ENCODE data around the gene CABP1. TPM values are rescaled to one million over a fixed set of nuclear protein-coding genes. Genes with fewer than 3 reads are reported as not detected.
"Not testable (repeated sequence)": the region's sequence is repeated elsewhere in the genome, so short reads cannot be mapped to it uniquely, and the experiment has no call there.

CABP1 gene
- total RNA-seq, 1 donor from 2014 or later: not detected

DNA sequence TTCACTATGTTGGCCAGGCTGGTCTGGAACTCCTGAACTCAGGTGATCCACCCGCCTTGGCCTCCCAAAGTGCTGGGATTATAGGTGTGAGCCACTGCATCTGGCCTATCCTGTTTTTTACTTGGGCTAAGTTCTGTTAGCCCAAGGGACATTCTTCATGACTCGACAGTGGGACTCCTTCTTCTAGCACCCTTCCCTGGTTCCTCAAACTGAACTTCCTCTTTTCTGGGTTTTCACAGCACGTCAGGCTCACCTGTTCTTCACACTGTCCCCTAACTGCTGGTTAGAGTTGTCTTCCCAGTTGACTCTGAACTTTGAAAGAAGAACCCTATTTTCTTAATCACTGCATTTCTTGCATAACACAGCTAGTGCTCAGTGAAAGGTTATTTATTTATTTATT lies 22.5 kb downstream of the CABP1 start:
- H3K36me3 Mint-ChIP-seq (ENCODE audit: low read depth): no peaks in the 10 kb centered on the region
- intact Hi-C loops (cut with micrococcal nuclease): no loop called here
- H3K4me3 Mint-ChIP-seq: no peak overlapping the region
- no peak overlapping the region for H3K27ac Mint-ChIP-seq
- DNase-seq (ENCODE audit: low spot score): no peak
- no peaks in the 10 kb centered on the region for H3K9me3 Mint-ChIP-seq
- H3K27me3 Mint-ChIP-seq (ENCODE audit: insufficient read depth): peaks cover 5% of the 10 kb centered on the region
- no peaks in the 10 kb centered on the region for H3K4me1 Mint-ChIP-seq (ENCODE audit: low read depth)

DNA sequence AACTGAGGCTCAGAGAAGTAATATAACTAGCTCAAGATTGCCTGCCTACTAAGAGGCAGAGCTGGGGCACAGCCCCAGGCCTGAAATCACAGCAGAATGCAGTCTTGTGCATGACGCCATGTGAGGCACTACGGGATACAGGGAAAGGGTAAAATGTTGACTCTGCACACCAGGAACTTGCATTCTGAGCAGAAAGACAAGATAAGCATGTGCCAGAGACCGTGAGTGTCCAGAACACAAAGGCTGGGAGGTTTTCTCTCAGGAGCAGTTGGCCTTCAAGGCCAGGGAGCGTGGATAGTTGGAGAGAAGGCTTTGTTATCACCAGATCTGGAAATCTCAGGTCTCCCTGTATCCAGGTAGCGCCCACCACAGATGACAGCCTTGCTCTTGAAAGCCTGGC lies 23.3 kb downstream of the CABP1 start:
- intact Hi-C loops (cut with micrococcal nuclease): no loop called here
- no peaks in the 10 kb centered on the region for H3K36me3 Mint-ChIP-seq (ENCODE audit: low read depth)
- no peak overlapping the region for H3K4me3 Mint-ChIP-seq
- H3K4me1 Mint-ChIP-seq (ENCODE audit: low read depth): no peaks in the 10 kb centered on the region
- no peak for DNase-seq (ENCODE audit: low spot score)
- H3K27me3 Mint-ChIP-seq (ENCODE audit: insufficient read depth): peaks cover 7% of the 10 kb centered on the region
- H3K9me3 Mint-ChIP-seq: no peaks in the 10 kb centered on the region
- no peak overlapping the region for H3K27ac Mint-ChIP-seq

DNA sequence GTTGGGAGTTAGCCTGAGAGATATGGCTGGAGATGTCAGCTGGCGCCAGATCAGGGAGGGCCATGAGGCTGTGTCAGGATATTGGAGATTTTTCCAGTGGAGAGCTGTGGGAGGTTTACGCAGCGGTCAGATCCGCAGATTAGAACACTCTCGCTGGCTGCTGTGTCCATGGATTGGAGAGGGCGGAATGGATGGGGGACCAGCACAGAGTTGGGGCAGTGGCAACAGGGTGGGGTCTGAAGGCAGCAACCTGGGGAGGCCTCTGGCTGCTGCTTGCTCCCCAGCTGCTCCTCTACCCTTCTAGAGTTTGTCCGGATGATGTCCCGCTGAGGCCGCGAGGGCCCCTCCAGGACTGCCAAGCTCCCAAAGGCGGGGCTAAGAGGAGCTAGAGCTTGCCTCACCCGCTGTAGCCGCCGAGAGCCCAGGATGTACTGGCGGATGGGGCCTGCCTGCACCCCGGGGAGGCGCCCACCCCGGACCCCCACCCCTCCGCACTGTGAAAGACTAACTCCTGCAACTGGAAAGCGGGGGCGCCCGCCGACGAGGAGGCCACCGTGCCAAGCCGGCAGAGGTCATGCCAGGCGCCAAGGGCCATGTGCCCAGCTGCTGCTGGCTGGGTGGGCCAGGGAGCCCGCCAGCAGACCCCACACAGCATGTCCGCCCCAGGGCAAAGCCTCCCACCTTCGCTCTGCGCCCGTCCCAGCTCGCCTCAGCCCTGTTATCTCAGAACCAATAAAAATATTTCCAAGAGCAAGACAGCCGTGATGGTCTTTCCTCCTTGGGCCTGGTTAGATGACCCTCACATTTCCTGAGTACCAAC lies 26.4 kb downstream of the CABP1 start:
- Mint-ChIP-seq H3K27ac (no peak overlapping the region), H3K36me3 (ENCODE audit: low read depth) (no peaks in the 10 kb centered on the region), H3K27me3 (ENCODE audit: insufficient read depth) (peaks cover 11% of the 10 kb centered on the region), H3K9me3 (no peaks in the 10 kb centered on the region), H3K4me3 (no peak overlapping the region), H3K4me1 (ENCODE audit: low read depth) (no peaks in the 10 kb centered on the region)
- DNase-seq (ENCODE audit: low spot score): no peak
- intact Hi-C loops (cut with micrococcal nuclease): no loop called here

DNA sequence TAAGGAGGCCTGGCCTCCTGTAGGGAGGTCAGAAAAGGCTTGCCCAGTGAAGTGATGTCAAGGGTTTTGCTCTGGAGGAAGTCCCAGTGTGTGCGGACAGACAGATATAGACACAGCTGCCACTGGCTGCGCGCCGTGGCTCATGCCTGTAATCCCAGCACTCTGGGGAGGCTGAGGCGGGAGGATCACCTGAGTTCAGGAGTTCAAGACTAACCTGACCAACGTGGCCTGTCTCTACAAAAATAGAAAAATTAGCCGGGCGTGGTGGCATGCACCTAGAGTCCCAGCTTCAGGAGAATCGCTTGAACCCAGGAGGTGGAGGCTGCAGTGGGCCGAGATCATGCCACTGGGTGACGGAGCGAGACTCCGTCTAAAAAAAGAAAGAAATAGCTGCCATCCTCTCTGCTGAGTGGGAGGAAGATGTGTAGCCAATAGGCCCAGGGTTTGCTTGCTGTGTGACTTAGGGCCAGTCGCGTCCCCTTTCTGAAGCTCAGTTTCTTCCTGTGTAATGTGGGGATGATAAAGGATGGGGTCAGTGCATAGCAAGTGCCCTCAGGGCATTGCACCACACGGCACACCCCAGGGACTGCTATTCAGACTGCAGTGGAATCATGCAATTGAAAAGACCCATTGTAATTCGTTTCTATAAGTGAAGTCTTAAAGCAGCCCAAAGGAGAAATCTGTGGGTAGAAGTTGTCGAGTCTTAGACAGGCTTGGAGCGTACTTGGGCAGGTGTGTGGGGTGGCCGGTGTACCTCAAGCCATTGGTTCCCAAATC lies 27.9 kb downstream of the CABP1 start:
- Mint-ChIP-seq H3K4me3 (no peak overlapping the region), H3K27ac (no peak overlapping the region), H3K4me1 (ENCODE audit: low read depth) (no peaks in the 10 kb centered on the region), H3K27me3 (ENCODE audit: insufficient read depth) (peaks cover 13% of the 10 kb centered on the region), H3K9me3 (no peaks in the 10 kb centered on the region), H3K36me3 (ENCODE audit: low read depth) (no peaks in the 10 kb centered on the region)
- intact Hi-C loops (cut with micrococcal nuclease): no loop called here
- no peak for DNase-seq (ENCODE audit: low spot score)

DNA sequence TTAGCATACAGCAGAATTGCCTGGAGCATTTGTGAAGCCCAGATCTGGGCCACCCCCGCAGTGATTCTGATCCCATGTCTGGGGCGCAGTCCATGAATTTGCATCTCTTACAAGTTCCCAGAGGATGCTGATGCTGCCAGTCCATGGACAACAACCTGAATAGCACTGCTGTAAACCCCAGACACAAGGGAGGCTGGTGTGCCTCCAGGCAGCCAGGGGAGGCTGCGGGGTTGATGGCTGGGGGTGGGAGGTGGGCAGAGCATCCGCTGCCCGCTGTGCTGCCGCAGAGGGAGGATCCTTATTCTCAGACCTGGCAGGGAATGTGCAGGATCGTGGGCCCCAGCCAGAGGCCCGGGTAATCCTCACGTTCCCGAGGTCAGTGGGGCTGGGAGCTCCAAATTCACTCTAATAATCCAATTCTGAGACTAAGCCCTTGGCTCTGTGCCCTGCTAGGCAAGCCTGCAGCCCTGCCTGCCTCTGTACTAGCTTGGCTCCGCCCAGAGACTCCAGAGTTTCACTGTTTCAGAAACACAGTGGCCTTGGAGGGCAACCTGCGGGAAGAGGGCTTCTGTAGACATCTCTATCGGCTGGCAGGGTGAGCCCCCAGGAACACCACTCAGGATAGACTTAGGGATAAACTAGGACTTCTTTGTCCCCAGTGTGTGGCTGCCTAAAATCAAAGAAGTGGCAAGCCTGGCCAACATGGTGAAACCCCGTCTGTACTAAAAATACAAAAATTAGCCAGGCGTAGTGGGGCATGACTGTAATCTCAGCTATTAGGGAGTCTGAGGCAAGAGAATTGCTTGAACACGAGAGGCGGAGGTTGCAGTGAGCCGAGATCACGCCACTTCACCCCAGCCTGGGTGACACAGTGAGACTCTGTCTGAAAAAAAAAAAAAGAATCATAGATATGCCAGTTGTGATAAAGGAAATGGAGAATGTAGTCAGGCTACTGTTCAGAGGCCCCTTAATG lies 28.7 kb downstream of the CABP1 start:
- Mint-ChIP-seq H3K9me3 (no peaks in the 10 kb centered on the region), H3K4me1 (ENCODE audit: low read depth) (no peaks in the 10 kb centered on the region), H3K36me3 (ENCODE audit: low read depth) (no peaks in the 10 kb centered on the region), H3K4me3 (no peak overlapping the region), H3K27me3 (ENCODE audit: insufficient read depth) (peaks cover 13% of the 10 kb centered on the region), H3K27ac (no peak overlapping the region)
- DNase-seq (ENCODE audit: low spot score): no peak
- intact Hi-C loops (cut with micrococcal nuclease): no loop called here

DNA sequence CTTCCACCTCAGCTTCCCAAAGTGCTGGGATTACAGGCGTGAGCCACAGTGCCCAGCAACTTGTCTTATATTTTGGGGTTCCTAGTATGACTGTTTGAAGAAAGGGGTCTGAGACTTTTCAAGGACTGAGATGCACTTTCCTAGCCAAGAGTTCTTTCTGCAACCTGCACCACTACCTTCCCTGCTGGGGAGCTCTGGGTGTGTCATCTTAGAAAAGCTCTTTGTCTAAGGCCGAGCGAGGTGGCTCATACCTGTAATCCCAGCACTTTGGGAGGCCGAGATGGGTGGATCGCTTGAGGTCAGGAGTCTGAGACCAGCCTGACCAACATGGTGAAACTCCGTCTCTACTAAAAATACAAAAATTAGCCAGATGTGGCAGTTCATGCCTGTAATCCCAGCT lies 29.8 kb downstream of the CABP1 start:
- intact Hi-C loops (cut with micrococcal nuclease); H3K4me3 Mint-ChIP-seq; H3K9me3 Mint-ChIP-seq; H3K36me3 Mint-ChIP-seq (ENCODE audit: low read depth); H3K4me1 Mint-ChIP-seq (ENCODE audit: low read depth); DNase-seq (ENCODE audit: low spot score); H3K27ac Mint-ChIP-seq: not testable (repeated sequence)
- peaks cover 13% of the 10 kb centered on the region for H3K27me3 Mint-ChIP-seq (ENCODE audit: insufficient read depth)

DNA sequence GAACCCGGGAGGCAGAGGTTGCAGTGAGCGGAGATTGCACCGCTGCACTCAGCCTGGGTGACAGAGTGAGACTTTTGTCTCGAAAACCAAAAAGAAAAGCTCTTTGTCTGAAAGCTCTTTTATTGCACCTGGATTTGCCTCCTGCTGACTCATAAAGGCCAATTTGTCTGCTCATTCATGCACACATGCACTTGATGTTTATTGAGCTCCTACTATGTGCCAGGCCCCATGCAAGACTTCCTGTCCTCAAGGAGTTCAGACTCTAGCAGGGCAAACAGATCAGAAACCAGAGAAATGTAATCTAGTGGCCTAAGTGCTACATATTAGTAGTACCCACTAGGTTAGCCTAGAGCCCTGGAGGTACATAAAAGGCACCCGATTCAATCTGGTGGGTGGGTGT lies 30.2 kb downstream of the CABP1 start:
- Mint-ChIP-seq H3K4me3 (no peak overlapping the region), H3K27me3 (ENCODE audit: insufficient read depth) (peaks cover 13% of the 10 kb centered on the region), H3K27ac (no peak overlapping the region), H3K4me1 (ENCODE audit: low read depth) (no peaks in the 10 kb centered on the region), H3K9me3 (no peaks in the 10 kb centered on the region), H3K36me3 (ENCODE audit: low read depth) (no peaks in the 10 kb centered on the region)
- DNase-seq (ENCODE audit: low spot score): no peak
- intact Hi-C loops (cut with micrococcal nuclease): no loop called here

DNA sequence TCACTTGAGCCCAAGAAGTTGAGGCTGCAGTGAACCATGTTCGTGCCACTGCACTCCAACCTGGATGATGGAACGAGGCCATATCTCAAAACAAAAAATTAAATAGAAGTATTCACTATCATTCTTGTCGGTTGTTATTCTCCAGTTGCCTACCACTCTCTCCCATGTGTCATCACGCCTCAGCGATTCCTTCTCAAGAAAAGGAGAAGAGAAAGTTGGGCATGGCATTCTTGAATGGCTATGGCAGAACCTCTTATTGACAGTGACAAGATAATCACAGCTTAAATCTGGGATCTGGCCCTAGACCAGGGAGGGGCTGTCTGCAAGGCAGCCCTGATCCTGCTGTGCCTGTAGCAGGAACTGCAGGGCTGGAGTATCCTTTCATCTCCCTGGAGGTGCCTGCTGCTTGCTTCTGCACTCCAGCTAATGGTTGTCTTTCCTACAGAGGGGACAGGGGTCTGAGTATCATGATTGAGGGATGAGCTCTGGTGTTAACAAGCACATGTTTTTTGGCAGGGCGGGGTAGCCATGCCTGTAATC lies 33.7 kb downstream of the CABP1 start:
- Mint-ChIP-seq H3K27ac (no peak overlapping the region), H3K4me3 (no peak overlapping the region), H3K9me3 (no peaks in the 10 kb centered on the region), H3K36me3 (ENCODE audit: low read depth) (no peaks in the 10 kb centered on the region), H3K4me1 (ENCODE audit: low read depth) (peaks cover 13% of the 10 kb centered on the region), H3K27me3 (ENCODE audit: insufficient read depth) (peaks cover 6% of the 10 kb centered on the region)
- no peak for DNase-seq (ENCODE audit: low spot score)
- intact Hi-C loops (cut with micrococcal nuclease): no loop called here

DNA sequence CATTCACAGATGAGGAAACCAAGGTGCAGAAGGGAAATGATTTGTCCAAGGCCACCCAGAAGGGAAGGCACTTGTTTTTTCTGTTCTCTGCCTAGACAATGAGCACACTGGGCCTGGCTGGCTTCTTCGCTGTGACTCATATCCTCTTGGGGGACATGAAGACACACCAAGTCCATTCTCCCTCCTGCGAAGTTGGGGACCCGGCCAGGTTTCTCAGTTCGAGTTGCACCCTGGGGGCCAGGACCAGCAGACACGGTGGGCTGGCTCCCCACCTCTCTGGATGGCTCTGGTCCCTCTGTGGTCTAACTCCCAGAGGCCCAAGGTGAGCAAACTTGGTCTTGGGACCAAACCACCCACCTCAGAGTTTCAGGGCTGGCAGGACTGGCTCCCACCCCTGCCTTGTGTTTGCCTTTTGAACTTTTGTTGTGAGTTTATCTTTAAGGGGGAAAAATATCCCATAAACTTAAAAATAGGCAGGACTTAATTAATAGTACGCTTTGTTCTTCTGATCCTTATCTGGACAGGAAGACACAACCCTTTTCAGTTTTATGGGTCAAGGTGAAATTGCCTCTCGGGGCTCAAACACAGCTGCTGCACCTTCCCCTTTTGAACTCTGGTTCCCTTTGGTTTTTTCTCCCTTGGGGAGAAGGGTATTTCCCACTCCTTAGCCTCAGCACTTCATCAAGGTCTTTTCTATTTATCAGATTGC lies 37.5 kb downstream of the CABP1 start:
- H3K27ac Mint-ChIP-seq: peak overlapping the region; percentile 7
- DNase-seq (ENCODE audit: low spot score): no peak
- H3K4me3 Mint-ChIP-seq: no peak overlapping the region
- no peaks in the 10 kb centered on the region for H3K36me3 Mint-ChIP-seq (ENCODE audit: low read depth)
- H3K4me1 Mint-ChIP-seq (ENCODE audit: low read depth): peaks cover 13% of the 10 kb centered on the region
- no peaks in the 10 kb centered on the region for H3K9me3 Mint-ChIP-seq
- intact Hi-C loops (cut with micrococcal nuclease): no loop called here
- H3K27me3 Mint-ChIP-seq (ENCODE audit: insufficient read depth): no peaks in the 10 kb centered on the region

DNA sequence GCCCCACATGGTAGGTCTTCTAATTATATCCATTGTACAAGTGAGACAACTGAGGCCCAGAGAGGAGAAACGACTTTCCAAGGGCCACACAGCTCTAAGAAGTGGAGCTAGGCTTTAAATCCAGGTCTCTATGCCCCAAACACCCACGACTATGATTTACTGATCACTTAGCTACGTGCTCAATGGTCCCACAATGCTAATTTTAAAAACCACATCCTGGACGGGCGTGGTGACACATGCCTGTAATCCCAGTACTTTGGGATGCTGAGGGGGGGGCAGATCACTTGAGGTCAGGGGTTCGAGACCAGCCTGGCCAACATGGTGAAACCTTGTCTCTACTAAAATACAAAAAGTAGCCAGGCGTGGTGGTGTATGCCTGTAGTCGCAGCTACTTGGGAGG lies 38.1 kb downstream of the CABP1 start:
- no peak for DNase-seq (ENCODE audit: low spot score)

DNA sequence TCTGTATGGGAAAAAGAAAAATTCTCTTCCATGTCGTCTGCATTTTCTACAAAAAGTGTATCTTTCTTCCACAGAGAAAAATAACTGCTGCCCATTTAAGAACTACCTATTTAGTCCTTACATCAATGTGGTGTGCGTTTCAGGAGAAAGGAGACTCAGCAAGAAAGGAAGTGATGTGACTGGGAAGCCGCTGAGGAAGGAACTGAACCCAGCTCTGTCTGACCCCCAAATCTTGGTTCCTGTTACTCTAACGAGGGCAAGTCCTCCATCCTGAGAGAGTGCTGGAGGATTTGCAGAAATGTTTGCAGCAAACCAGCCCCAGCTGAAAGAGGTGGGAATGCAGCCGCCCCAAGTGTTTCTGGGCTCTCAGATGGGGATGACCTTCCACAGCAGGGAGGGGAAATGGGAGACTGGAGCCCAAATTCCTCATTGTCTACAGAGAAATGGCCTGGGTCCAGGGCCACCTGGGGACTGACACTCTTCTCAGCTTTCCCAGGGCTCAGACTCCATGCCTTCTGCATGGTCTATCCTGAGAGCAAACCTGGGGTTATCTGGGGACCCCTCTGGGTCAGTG lies 39.8 kb downstream of the CABP1 start:
- H3K27me3 Mint-ChIP-seq (ENCODE audit: insufficient read depth): no peaks in the 10 kb centered on the region
- DNase-seq (ENCODE audit: low spot score): no peak
- H3K4me1 Mint-ChIP-seq (ENCODE audit: low read depth): peaks cover 21% of the 10 kb centered on the region
- no peaks in the 10 kb centered on the region for H3K9me3 Mint-ChIP-seq
- H3K36me3 Mint-ChIP-seq (ENCODE audit: low read depth): no peaks in the 10 kb centered on the region
- H3K27ac Mint-ChIP-seq: no peak overlapping the region
- no peak overlapping the region for H3K4me3 Mint-ChIP-seq
- intact Hi-C loops (cut with micrococcal nuclease): loop anchor here (10.0 kb wide), 1 partner anchor 1845 kb away; the partner anchor contains the start of genes KNTC1 and RSRC2

More for the DNA sequence above, 38.1 kb downstream of the CABP1 start:
- H3K27ac Mint-ChIP-seq: peak overlapping the region; percentile 7
- H3K9me3 Mint-ChIP-seq: no peaks in the 10 kb centered on the region
- no peaks in the 10 kb centered on the region for H3K36me3 Mint-ChIP-seq (ENCODE audit: low read depth)
- H3K4me3 Mint-ChIP-seq: no peak overlapping the region
- no peaks in the 10 kb centered on the region for H3K27me3 Mint-ChIP-seq (ENCODE audit: insufficient read depth)
- peaks cover 13% of the 10 kb centered on the region for H3K4me1 Mint-ChIP-seq (ENCODE audit: low read depth)
- intact Hi-C loops (cut with micrococcal nuclease): no loop called here

Measured in activated T-helper 1 cell treated with anti-CD3 and anti-CD28 coated beads, Interleukin-12 subunit alpha, Interleukin-12 subunit beta, Interleukin-2, Interleukin-4 antibody, amounts not matched to agents 30 ng/mL and 10 ng/mL and 1 ng/mL, durations not matched to agents 14 hours and 24 hours and 36 hours (primary cell).